Colonic mucosa (tissue), 4 donors: ENCODE measurements around the gene PDE1A. TPM values are rescaled to one million over a fixed set of nuclear protein-coding genes. Genes with fewer than 3 reads are reported as not detected.

Source experiments
- DNase-seq: peaks from one replicate; pipeline ENCODE4 v3.0.0-alpha.2; 2020
- H3K27ac ChIP-seq: fragments of 200-600 bp; one replicate; pipeline ENCODE4 v1.8.0; 2021
- H3K27me3 ChIP-seq: fragments of 200-600 bp; one replicate; pipeline ENCODE4 v1.8.0; 2021
- H3K36me3 ChIP-seq: fragments of 200-600 bp; one replicate; pipeline ENCODE4 v1.8.0; 2021
- H3K4me1 ChIP-seq: fragments of 200-600 bp; one replicate; pipeline ENCODE4 v1.8.0; 2021; ENCODE audit warnings: mild to moderate bottlenecking
- H3K4me3 ChIP-seq: fragments of 200-600 bp; one replicate; pipeline ENCODE4 v1.8.0; 2021
- H3K9ac ChIP-seq, 2 donors: one replicate each; pipeline ENCODE4 v1.7.0; 2013; ENCODE audit warnings: control low read depth in 2 of 2, low read depth in 2 of 2, low read length in 2 of 2
- H3K9me3 ChIP-seq: fragments of 200-600 bp; one replicate; pipeline ENCODE4 v1.8.0; 2021
- CTCF ChIP-seq: fragments of 200-600 bp; IDR thresholded peaks from one replicate; pipeline ENCODE4 v1.8.0; 2022; ENCODE audit warnings: antibody characterized with exemption, mild to moderate bottlenecking
- intact Hi-C: fragments of 100-400 bp; cut with DNase I; formaldehyde crosslinking; loops from one replicate; pipeline ENCODE4 v1.14.1; 2022
- total RNA-seq, 2 donors: library from RNA; stranded (reverse); fragmentation: NEBNext Ultra II Directional in 1 of 2; extraction: Animal tissue kit (Norgen Biotek cat#: 25700) in 1 of 2; gene quantifications; one replicate each; pipeline ENCODE4 v1.2.1, GENCODE V29; 2021
- donor health status: healthy.
- donor health status: DM: no; HTN: no; CAD: no.
- donor health status: DM: no; HTN: no; CAD: no.

The PDE1A gene
- total RNA-seq, 2 donors from 2014 or later: 1.7 to 3.9 TPM

DNA sequence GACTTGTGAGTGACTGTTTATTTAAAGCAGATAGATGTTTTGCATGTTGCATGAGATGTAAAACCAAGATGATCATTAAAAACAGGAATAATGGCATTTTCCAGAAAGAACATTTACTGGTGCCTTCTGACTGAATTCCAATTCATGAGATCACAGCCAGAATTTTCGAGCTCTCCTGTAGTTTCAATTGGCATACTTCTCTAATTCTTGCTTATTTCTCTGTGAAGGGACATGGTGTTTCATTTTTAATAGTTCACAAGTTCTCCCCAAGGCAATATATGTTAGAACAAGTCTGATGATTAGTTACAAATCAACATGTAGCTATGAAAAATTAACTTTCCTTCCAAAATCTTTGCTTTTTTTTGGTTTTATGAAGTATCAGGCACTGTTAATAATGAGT lies 105.7 kb downstream of the PDE1A start:
- H3K4me3 ChIP-seq: no peak overlapping the region
- no peaks in the 10 kb centered on the region for H3K4me1 ChIP-seq
- no peaks in the 10 kb centered on the region for H3K36me3 ChIP-seq
- no peak for DNase-seq
- no peaks in the 10 kb centered on the region for H3K27me3 ChIP-seq
- intact Hi-C loops: no loop called here
- no peaks in the 10 kb centered on the region for H3K9me3 ChIP-seq
- no peak overlapping the region for H3K9ac ChIP-seq
- no peak for TF ChIP-seq CTCF
- no peak overlapping the region for H3K27ac ChIP-seq

DNA sequence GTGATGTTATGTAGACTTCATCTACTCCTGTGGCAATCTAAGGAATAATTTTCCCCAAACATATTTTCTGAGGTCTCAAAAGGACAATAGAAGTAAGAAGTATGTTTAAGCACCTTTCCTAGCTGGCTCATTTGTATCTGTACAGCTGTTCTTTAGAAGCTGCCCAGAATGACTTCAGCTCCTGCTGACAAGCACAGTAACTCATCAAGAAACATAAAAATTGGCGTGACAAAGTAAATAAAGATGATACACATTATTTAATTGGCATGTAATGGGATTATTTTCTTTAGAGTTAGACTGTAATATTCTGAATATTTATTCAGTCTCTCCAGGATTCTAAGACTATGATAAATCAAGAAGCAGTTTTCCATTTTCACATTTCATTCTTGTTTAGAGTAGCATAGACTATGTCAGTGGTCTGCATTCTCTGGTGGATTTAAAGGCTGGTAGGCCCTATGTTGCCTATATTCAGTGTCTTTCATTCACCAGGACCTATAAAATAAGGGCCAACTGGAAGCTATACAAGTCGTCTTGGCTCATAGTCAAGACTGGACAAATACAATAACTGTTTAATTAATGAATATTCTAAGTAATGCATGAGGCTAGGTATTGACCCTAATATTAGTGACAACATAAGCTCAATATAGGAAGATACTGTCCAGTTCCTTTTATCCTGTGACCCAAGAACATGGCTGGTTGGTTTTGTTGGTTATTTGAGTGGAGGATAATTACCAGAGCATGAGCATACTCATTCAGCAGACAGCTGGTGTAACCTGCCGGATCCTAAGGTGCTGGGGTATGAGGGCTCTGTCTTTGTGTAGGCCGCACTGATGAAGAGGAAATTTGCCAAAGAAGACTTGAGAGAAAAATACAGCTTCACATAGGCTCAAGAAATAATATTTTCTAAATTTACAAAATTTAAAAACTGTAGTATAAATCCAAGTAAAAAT lies 107.0 kb downstream of the PDE1A start:
- H3K9ac ChIP-seq: no peak overlapping the region
- no peaks in the 10 kb centered on the region for H3K4me1 ChIP-seq
- H3K4me3 ChIP-seq: no peak overlapping the region
- no peak overlapping the region for H3K27ac ChIP-seq
- TF ChIP-seq CTCF: no peak
- intact Hi-C loops: no loop called here
- no peak for DNase-seq
- H3K36me3 ChIP-seq: no peaks in the 10 kb centered on the region
- no peaks in the 10 kb centered on the region for H3K9me3 ChIP-seq
- no peaks in the 10 kb centered on the region for H3K27me3 ChIP-seq

- H3K9me3 ChIP-seq: no peaks in the 10 kb centered on the region
- no peak overlapping the region for H3K27ac ChIP-seq
- H3K9ac ChIP-seq: no peak overlapping the region
- no peak for DNase-seq
- no peak overlapping the region for H3K4me3 ChIP-seq
- H3K27me3 ChIP-seq: no peaks in the 10 kb centered on the region
- H3K36me3 ChIP-seq: no peaks in the 10 kb centered on the region
- no peak for TF ChIP-seq CTCF
- H3K4me1 ChIP-seq: no peaks in the 10 kb centered on the region
- intact Hi-C loops: no loop called here
These were observed 108.2 kb downstream of the PDE1A start for GRCh38 chr2:182318466-182319220.

DNA sequence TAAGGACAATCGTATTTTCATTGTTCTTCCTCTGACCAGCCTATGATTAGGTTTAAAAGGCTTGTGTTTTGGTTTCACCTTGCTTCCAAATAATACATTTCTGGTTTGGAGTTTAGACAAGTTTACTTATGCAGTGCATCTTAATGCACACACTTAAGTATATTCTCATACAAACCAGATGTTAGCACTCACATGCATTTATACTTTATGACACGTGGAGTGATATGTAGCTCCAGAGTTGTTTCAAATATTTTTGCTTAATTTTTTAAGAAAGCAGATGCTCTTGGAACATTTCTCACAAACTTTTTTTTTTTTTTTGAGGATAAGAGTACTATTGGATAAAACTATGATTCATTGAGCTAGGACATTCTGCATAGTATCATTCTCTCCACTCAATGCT lies 109.9 kb downstream of the PDE1A start:
- Histone ChIP-seq H3K27ac (no peak overlapping the region), H3K4me1 (no peaks in the 10 kb centered on the region), H3K9ac (no peak overlapping the region), H3K9me3 (no peaks in the 10 kb centered on the region), H3K27me3 (no peaks in the 10 kb centered on the region), H3K36me3 (no peaks in the 10 kb centered on the region), H3K4me3 (no peak overlapping the region)
- intact Hi-C loops: no loop called here
- no peak for TF ChIP-seq CTCF
- DNase-seq: no peak

- Histone ChIP-seq H3K9ac (no peak overlapping the region), H3K4me3 (no peak overlapping the region), H3K27ac (no peak overlapping the region), H3K27me3 (no peaks in the 10 kb centered on the region), H3K9me3 (no peaks in the 10 kb centered on the region), H3K4me1 (no peaks in the 10 kb centered on the region), H3K36me3 (no peaks in the 10 kb centered on the region)
- intact Hi-C loops: no loop called here
- no peak for DNase-seq
- TF ChIP-seq CTCF: no peak
These were observed 123.9 kb downstream of the PDE1A start for GRCh38 chr2:182302972-182303371.
